ENCODE measurements around the gene STPG3. TPM values are rescaled to one million over a fixed set of nuclear protein-coding genes. Genes with fewer than 3 reads are reported as not detected.
A peak's percentile ranks its signal among the peaks of the same experiment; 100 is the strongest.

The STPG3 gene
- total and polyA plus RNA-seq, 2 of the 4 experiments (the other 2 are of a cell fraction) = not detected

DNA sequence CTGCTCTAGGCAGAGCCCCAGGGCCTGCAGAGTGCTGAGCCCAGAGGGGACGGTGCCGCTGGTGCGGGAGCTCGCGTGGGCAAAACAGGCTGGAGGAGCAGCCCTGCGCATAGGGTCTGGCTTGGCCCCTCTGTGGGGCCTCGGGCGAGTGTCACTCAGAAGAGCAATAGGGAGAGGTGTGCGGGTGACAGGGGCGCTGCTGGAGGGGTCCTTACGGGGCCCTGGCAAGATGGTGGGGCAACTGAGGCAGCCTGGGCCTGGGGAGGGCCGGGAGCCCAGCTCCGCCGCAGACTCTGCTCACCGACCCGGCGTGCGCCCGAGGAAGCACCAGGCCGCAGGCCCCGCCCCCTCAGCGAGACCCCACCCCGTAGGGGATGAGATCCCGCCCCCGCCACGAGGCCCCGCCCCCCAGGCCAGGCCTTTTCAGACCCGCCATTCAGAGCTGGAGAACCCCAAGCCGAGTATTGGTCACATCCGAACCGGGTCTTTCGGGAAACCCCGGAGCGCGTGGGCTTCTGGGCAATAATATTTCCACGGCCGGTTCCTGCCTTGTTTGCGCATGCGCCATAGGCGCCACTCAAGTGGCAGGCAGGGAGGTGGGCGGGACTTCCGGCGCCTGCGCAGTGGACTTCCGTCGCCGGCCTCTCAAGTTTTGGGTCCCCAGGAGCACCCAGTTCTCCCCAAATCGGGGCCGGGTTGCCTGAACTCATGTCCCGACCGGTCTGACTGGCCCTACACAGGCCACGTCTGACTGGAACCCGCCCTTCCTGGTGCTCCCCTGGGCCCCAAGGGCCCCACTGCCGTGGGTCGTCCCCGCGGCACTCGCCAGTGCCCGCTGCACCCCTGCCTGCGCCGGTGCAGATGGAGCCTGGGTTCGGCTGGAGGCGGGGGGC is 27.8 kb upstream of the STPG3 start:
- Histone ChIP-seq H2BK5ac (ENCODE audit: low read depth, low read length, poor library complexity, severe bottlenecking) (peak overlapping the region; percentile 79), H3K9ac (ENCODE audit: low read depth, low read length) (peak overlapping the region; percentile 97), H3K18ac (ENCODE audit: low read depth, low read length) (no peak overlapping the region; the same call in 1 of the 2 replicates), H4K8ac (ENCODE audit: low read depth in 2 of 2, low read length in 2 of 2) (peak overlapping the region; percentile 95), H3K27ac (ENCODE audit: insufficient read depth, low read length) (peak overlapping the region; percentile 96), H3K4me1 (ENCODE audit: control insufficient read depth, insufficient read depth, low read length) (peaks cover 19% of the 10 kb centered on the region), H2BK15ac (ENCODE audit: low read depth, low read length) (no peak overlapping the region), H2AK9ac (replicated peaks; ENCODE audit: low read depth, low read length, poor library complexity) (peak overlapping the region; percentile 86), H4K20me1 (ENCODE audit: insufficient read depth, low read length) (no peaks in the 10 kb centered on the region), H2AK5ac (ENCODE audit: low read depth, low read length) (peak overlapping the region; percentile 96), H3K4me2 (ENCODE audit: low read depth, low read length) (peak overlapping the region; percentile 88), H3K14ac (replicated peaks; ENCODE audit: low read depth, low read length) (peak overlapping the region; percentile 90), H4K5ac (ENCODE audit: low read depth, low read length) (peak overlapping the region; percentile 89), H3K9me1 (ENCODE audit: insufficient read depth, low read length) (peaks cover 3% of the 10 kb centered on the region; the same call in 1 of the 2 replicates), H3K79me1 (ENCODE audit: low read depth in 1 of 2, low read length in 2 of 2) (peaks cover 0 to 4% of the 10 kb centered on the region in 2 experiments; a peak in 1 of 4 replicates), H4K91ac (ENCODE audit: insufficient read depth, low read depth, low read length) (peak overlapping the region; percentile 64; the same call in 1 of the 2 replicates), H3K4me3 (ENCODE audit: insufficient read depth, low read depth, low read length) (peak overlapping the region; percentile 89), H3K4ac (ENCODE audit: low read depth, low read length) (peak overlapping the region; percentile 88), H3K9me3 (ENCODE audit: control insufficient read depth, insufficient read depth, low read length) (no peaks in the 10 kb centered on the region), H2BK20ac (ENCODE audit: low read depth, low read length) (no peak overlapping the region), H3K27me3 (ENCODE audit: control insufficient read depth, insufficient read depth, low read length) (no peaks in the 10 kb centered on the region), H2BK120ac (ENCODE audit: low read depth, low read length) (no peak overlapping the region), H3K36me3 (ENCODE audit: control insufficient read depth, insufficient read depth, low read length) (no peaks in the 10 kb centered on the region), H3K56ac (ENCODE audit: extremely low read depth, insufficient read depth, low read length) (peak overlapping the region; percentile 62; the same call in 1 of the 2 replicates), H3K23ac (ENCODE audit: low read depth, low read length) (peak overlapping the region; percentile 58; the same call in 1 of the 2 replicates), H2AFZ (replicated peaks; ENCODE audit: low read length, poor library complexity) (peak overlapping the region; percentile 93)
- intact Hi-C loops (cut with micrococcal nuclease) (no loop called here), dilution Hi-C loops (cut with HindIII; ENCODE audit: low sequenced_read_pairs, unreplicated experiment) (no loop called here), in situ Hi-C loops (cut with MboI; ENCODE audit: low sequenced_read_pairs) (no loop called here)
- ATAC-seq (ENCODE audit: low read depth) (peak; percentile 93), DNase-seq (peak; percentile 97)
- TF ChIP-seq MXI1 (IDR thresholded peaks at IDR 0.05; ENCODE audit: borderline replicate concordance, low read depth, low read length) (peak; percentile 14; the same call in 1 of the 2 replicates), BHLHE40 (IDR thresholded peaks at IDR 0.05; ENCODE audit: low read depth, low read length) (no peak), SMC3 (IDR thresholded peaks at IDR 0.05; ENCODE audit: low read depth, low read length) (no peak), USF2 (IDR thresholded peaks at IDR 0.05; ENCODE audit: low read depth, low read length) (0 out of 2 replicates have a peak, but pooled peaks have one; percentile 3), FOS (IDR thresholded peaks at IDR 0.05; ENCODE audit: low read depth, low read length) (no peak), NFE2L2 (IDR thresholded peaks at IDR 0.05; ENCODE audit: low read depth, low read length) (no peak), MAZ (IDR thresholded peaks at IDR 0.05; ENCODE audit: borderline replicate concordance, low read depth, low read length) (peak; percentile 14; the same call in 1 of the 2 replicates), POLR2A (IDR thresholded peaks at IDR 0.05; ENCODE audit: low read depth, low read length) (no peak), ELK1 (IDR thresholded peaks at IDR 0.05; ENCODE audit: borderline replicate concordance, low read depth, low read length) (no peak)
- WGBS, 2 experiments (ENCODE audit: extremely low coverage in 2 of 2, insufficient read length in 1 of 2) = 1% methylated on average over 36 of the region's 63 CpGs; no CpG with 5 or more reads in 1 of the 2 experiments
- ChIA-PET POLR2A (ENCODE audit: unreplicated experiment) (interaction anchor here (1.1 kb wide), 1 partner anchor 15 kb away, joined by 6 read pairs; no protein-coding TSS in a partner anchor), CTCF (interaction anchor here (0.8 kb wide), 1 partner anchor 177 kb away, joined by 4 read pairs; the partner anchor contains the start of gene NPDC1)
- no TSS peak for BruUV-seq (replicated peaks)

Data from IMR-90 (cell line).